Mucosa of rectum (tissue), 2 donors: ENCODE measurements around the gene MRPL34.

Experiments used
- H3K27ac ChIP-seq, 2 donors: one replicate each; pipeline ENCODE4 v1.7.0; 2013; ENCODE audit warnings: inconsistent platforms in 2 of 2, low read depth in 2 of 2, low read length in 2 of 2
- H3K27me3 ChIP-seq, 2 donors: one replicate each; pipeline ENCODE4 v1.7.0; 2013; ENCODE audit warnings: low read length in 2 of 2; ENCODE audit not compliant: control insufficient read depth in 2 of 2, insufficient read depth in 2 of 2
- H3K36me3 ChIP-seq, 2 donors: one replicate each; pipeline ENCODE4 v1.7.0; 2013; ENCODE audit warnings: low read length in 2 of 2; ENCODE audit not compliant: control insufficient read depth in 2 of 2, insufficient read depth in 2 of 2
- H3K4me1 ChIP-seq, 2 donors: one replicate each; pipeline ENCODE4 v1.7.0; 2013; ENCODE audit warnings: low read length in 2 of 2, mild to moderate bottlenecking in 1 of 2; ENCODE audit not compliant: control insufficient read depth in 2 of 2, insufficient read depth in 2 of 2
- H3K4me3 ChIP-seq, 2 donors: one replicate each; pipeline ENCODE4 v1.7.0; 2013; ENCODE audit warnings: low read length in 2 of 2
- H3K9ac ChIP-seq, 2 donors: one replicate each; pipeline ENCODE4 v1.7.0; 2013; ENCODE audit warnings: low read length in 2 of 2, low read depth in 1 of 2, mild to moderate bottlenecking in 1 of 2
- H3K9me3 ChIP-seq, 2 donors: one replicate each; pipeline ENCODE4 v1.7.0; 2013; ENCODE audit warnings: low read length in 2 of 2; ENCODE audit not compliant: control insufficient read depth in 2 of 2
- donor health status: healthy.
- donor health status: Normal muscosa, but diverticular disease.

The MRPL34 gene

GRCh38 chr19:17309965-17310461 is 4.3 kb downstream of the MRPL34 start:
- Histone ChIP-seq H3K36me3 (peaks cover 9 to 17% of the 10 kb centered on the region in 2 donors), H3K27me3 (no peaks in the 10 kb centered on the region), H3K27ac (peak overlapping the region; percentile 74 to 83), H3K4me3 (peak overlapping the region; percentile 91 to 98), H3K9me3 (no peaks in the 10 kb centered on the region), H3K4me1 (peaks cover 24 to 25% of the 10 kb centered on the region in 2 donors), H3K9ac (peak overlapping the region; percentile 83 to 91)

- Histone ChIP-seq H3K27ac (no peak overlapping the region), H3K9ac (no peak overlapping the region), H3K9me3 (no peaks in the 10 kb centered on the region), H3K4me1 (peaks cover 15% of the 10 kb centered on the region in 2 donors), H3K36me3 (peaks cover 15 to 26% of the 10 kb centered on the region in 2 donors), H3K4me3 (no peak overlapping the region), H3K27me3 (no peaks in the 10 kb centered on the region)
These were observed 6.0 kb downstream of the MRPL34 start for GRCh38 chr19:17311455-17312188.

GRCh38 chr19:17312189-17313113 is 6.8 kb downstream of the MRPL34 start:
- H3K27me3 ChIP-seq = no peaks in the 10 kb centered on the region
- H3K4me1 ChIP-seq = peaks cover 13 to 14% of the 10 kb centered on the region in 2 donors
- no peak overlapping the region for H3K27ac ChIP-seq
- no peak overlapping the region for H3K4me3 ChIP-seq
- H3K9me3 ChIP-seq = no peaks in the 10 kb centered on the region
- H3K36me3 ChIP-seq = peaks cover 15 to 26% of the 10 kb centered on the region in 2 donors
- no peak overlapping the region for H3K9ac ChIP-seq

GRCh38 chr19:17314007-17314593 is 8.4 kb downstream of the MRPL34 start:
- no peaks in the 10 kb centered on the region for H3K27me3 ChIP-seq
- no peak overlapping the region for H3K4me3 ChIP-seq
- no peak overlapping the region for H3K9ac ChIP-seq
- H3K36me3 ChIP-seq = peaks cover 15 to 29% of the 10 kb centered on the region in 2 donors
- H3K27ac ChIP-seq = no peak overlapping the region
- peaks cover 11 to 12% of the 10 kb centered on the region in 2 donors for H3K4me1 ChIP-seq
- no peaks in the 10 kb centered on the region for H3K9me3 ChIP-seq

GRCh38 chr19:17318966-17319365 is 13.3 kb downstream of the MRPL34 start:
- Histone ChIP-seq H3K9ac (no peak overlapping the region), H3K36me3 (peaks cover 23 to 38% of the 10 kb centered on the region in 2 donors), H3K4me3 (no peak overlapping the region), H3K27me3 (no peaks in the 10 kb centered on the region), H3K9me3 (no peaks in the 10 kb centered on the region), H3K27ac (no peak overlapping the region), H3K4me1 (no peaks in the 10 kb centered on the region)

GRCh38 chr19:17319473-17320238 is 14.0 kb downstream of the MRPL34 start:
- Histone ChIP-seq H3K36me3 (peaks cover 18 to 31% of the 10 kb centered on the region in 2 donors), H3K4me3 (no peak overlapping the region)

GRCh38 chr19:17320435-17320834 is 14.8 kb downstream of the MRPL34 start:
- Histone ChIP-seq H3K9me3 (no peaks in the 10 kb centered on the region), H3K4me1 (no peaks in the 10 kb centered on the region), H3K27ac (no peak overlapping the region), H3K36me3 (peaks cover 17 to 28% of the 10 kb centered on the region in 2 donors), H3K27me3 (no peaks in the 10 kb centered on the region), H3K9ac (no peak overlapping the region), H3K4me3 (no peak overlapping the region)

More at GRCh38 chr19:17319473-17320238, 14.0 kb downstream of the MRPL34 start:
- Histone ChIP-seq H3K9ac (no peak overlapping the region), H3K27ac (no peak overlapping the region), H3K4me1 (no peaks in the 10 kb centered on the region), H3K9me3 (no peaks in the 10 kb centered on the region), H3K27me3 (no peaks in the 10 kb centered on the region)

GRCh38 chr19:17321655-17322489 is 16.2 kb downstream of the MRPL34 start:
- no peaks in the 10 kb centered on the region for H3K4me1 ChIP-seq
- no peak overlapping the region for H3K27ac ChIP-seq
- H3K9ac ChIP-seq = no peak overlapping the region
- H3K4me3 ChIP-seq = no peak overlapping the region
- no peaks in the 10 kb centered on the region for H3K27me3 ChIP-seq
- H3K36me3 ChIP-seq = peaks cover 13 to 20% of the 10 kb centered on the region in 2 donors
- H3K9me3 ChIP-seq = no peaks in the 10 kb centered on the region

GRCh38 chr19:17322854-17323253 is 17.2 kb downstream of the MRPL34 start:
- no peak overlapping the region for H3K9ac ChIP-seq
- H3K27ac ChIP-seq = no peak overlapping the region
- no peaks in the 10 kb centered on the region for H3K9me3 ChIP-seq
- peaks cover 0 to 2% of the 10 kb centered on the region in 2 donors for H3K4me1 ChIP-seq
- H3K4me3 ChIP-seq = no peak overlapping the region
- peaks cover 13 to 20% of the 10 kb centered on the region in 2 donors for H3K36me3 ChIP-seq
- no peaks in the 10 kb centered on the region for H3K27me3 ChIP-seq
